Right lobe of liver (tissue), 4 donors: Measurements from ENCODE around the gene VPS8.

Experiments used
- CTCF ChIP-seq, 4 donors: fragments of 200-600 bp in 3 of 4; fragments of 450-650 bp in 1 of 4; IDR thresholded peaks; one replicate each; pipeline versions ENCODE4 v1.5.1 to v1.8.0; 2016 to 2022; ENCODE audit warnings: antibody characterized with exemption in 4 of 4, mild to moderate bottlenecking in 2 of 4
- POLR2A ChIP-seq: fragments of 450-650 bp; IDR thresholded peaks from one replicate; pipeline ENCODE4 v1.6.1; 2017; ENCODE audit warnings: antibody characterized with exemption, mild to moderate bottlenecking
- donor health status: DM: no; HTN: no; CAD: no.
- donor health status: DM: no; HTN: no; CAD: no.
- donor health status: DM: no; HTN: yes; CAD: no.

GRCh38 chr3:184953401-184953800 is 141.4 kb downstream of the VPS8 start:
- TF ChIP-seq POLR2A (no peak), CTCF (IDR thresholded peaks at IDR 0.05) (no peak)
